Measurements from ENCODE around the gene CHRM5. TPM values are rescaled to one million over a fixed set of nuclear protein-coding genes. Genes with fewer than 3 reads are reported as not detected.
"Not testable (repeated sequence)": the region's sequence is repeated elsewhere in the genome, so short reads cannot be mapped to it uniquely, and the experiment has no call there.

Gene CHRM5
- total RNA-seq, 1 donor from 2014 or later: not detected

- Histone ChIP-seq H3K36me3 (no peaks in the 10 kb centered on the region), H3K27me3 (no peaks in the 10 kb centered on the region), H3K9me3 (no peaks in the 10 kb centered on the region), H3K27ac (no peak overlapping the region), H3K4me3 (no peak overlapping the region), H3K4me1 (no peaks in the 10 kb centered on the region)
- TF ChIP-seq CTCF (IDR thresholded peaks at IDR 0.05): no peak
- no peak for DNase-seq (ENCODE audit: low spot score in 2 of 2)
- intact Hi-C loops (cut with DNase I): no loop called here
Measured at GRCh38 chr15:33987444-33987843, 19.1 kb downstream of the CHRM5 start.

GRCh38 chr15:33988384-33988783, 20.1 kb downstream of the CHRM5 start:
- Histone ChIP-seq H3K9me3 (no peaks in the 10 kb centered on the region), H3K4me1 (no peaks in the 10 kb centered on the region), H3K36me3 (no peaks in the 10 kb centered on the region), H3K27me3 (no peaks in the 10 kb centered on the region), H3K4me3 (no peak overlapping the region), H3K27ac (no peak overlapping the region)
- TF ChIP-seq CTCF (IDR thresholded peaks at IDR 0.05): no peak
- intact Hi-C loops (cut with DNase I): no loop called here
- no peak for DNase-seq (ENCODE audit: low spot score in 2 of 2)

- intact Hi-C loops (cut with DNase I): no loop called here
- Histone ChIP-seq H3K9me3 (no peaks in the 10 kb centered on the region), H3K4me1 (no peaks in the 10 kb centered on the region), H3K27me3 (no peaks in the 10 kb centered on the region), H3K36me3 (no peaks in the 10 kb centered on the region), H3K27ac (no peak overlapping the region), H3K4me3 (no peak overlapping the region)
- no peak for DNase-seq (ENCODE audit: low spot score in 2 of 2)
- peak in 1 of 3 experiments; percentile 21 for TF ChIP-seq CTCF (IDR thresholded peaks at IDR 0.05)
Measured at GRCh38 chr15:33994005-33994615, 25.8 kb downstream of the CHRM5 start.

- DNase-seq (ENCODE audit: low spot score in 2 of 2); H3K27me3 ChIP-seq; H3K27ac ChIP-seq; intact Hi-C loops (cut with DNase I); H3K36me3 ChIP-seq; H3K9me3 ChIP-seq; H3K4me3 ChIP-seq; H3K4me1 ChIP-seq: not testable (repeated sequence)
Measured at GRCh38 chr15:33995666-33996065, 27.4 kb downstream of the CHRM5 start.

GRCh38 chr15:34001536-34001935, 33.2 kb downstream of the CHRM5 start:
- Histone ChIP-seq H3K36me3 (no peaks in the 10 kb centered on the region), H3K4me1 (no peaks in the 10 kb centered on the region), H3K4me3 (no peak overlapping the region), H3K27ac (no peak overlapping the region), H3K9me3 (no peaks in the 10 kb centered on the region), H3K27me3 (no peaks in the 10 kb centered on the region)
- no peak for TF ChIP-seq CTCF (IDR thresholded peaks at IDR 0.05)
- intact Hi-C loops (cut with DNase I): no loop called here
- DNase-seq (ENCODE audit: low spot score in 2 of 2): no peak

- intact Hi-C loops (cut with DNase I): no loop called here
- Histone ChIP-seq H3K4me3 (no peak overlapping the region), H3K27ac (no peak overlapping the region), H3K27me3 (no peaks in the 10 kb centered on the region), H3K4me1 (no peaks in the 10 kb centered on the region), H3K36me3 (no peaks in the 10 kb centered on the region), H3K9me3 (no peaks in the 10 kb centered on the region)
- DNase-seq (ENCODE audit: low spot score in 2 of 2): no peak
- no peak for TF ChIP-seq CTCF (IDR thresholded peaks at IDR 0.05)
Measured at GRCh38 chr15:34006381-34006780, 38.1 kb downstream of the CHRM5 start.
